Mesenteric fat pad (tissue), 1 donor: Measurements from ENCODE around the gene PRR3. TPM values are rescaled to one million over a fixed set of nuclear protein-coding genes. Genes with fewer than 3 reads are reported as not detected.

ENCODE experiments used
- DNase-seq: peaks from one replicate; pipeline ENCODE4 v3.0.0-alpha.2; 2020; ENCODE audit warnings: low spot score
- microRNA-seq: library from miRNA; unstranded; fragments of <30 nt; microRNA quantifications from one replicate; pipeline ENCODE4 v1.2.0, GENCODE V29; 2020; ENCODE audit warnings: borderline number of aligned reads
- total RNA-seq: library from RNA; stranded (reverse); fragmentation: NEBNext Ultra II Directional; extraction: Animal tissue kit (Norgen Biotek cat#: 25700); gene quantifications from one replicate; pipeline ENCODE4 v1.2.1, GENCODE V29; 2021
- donor health status: DM: yes; HTN: yes; CAD: no.

Gene PRR3
- total RNA-seq, 1 donor from 2014 or later: 9.2 TPM

DNA sequence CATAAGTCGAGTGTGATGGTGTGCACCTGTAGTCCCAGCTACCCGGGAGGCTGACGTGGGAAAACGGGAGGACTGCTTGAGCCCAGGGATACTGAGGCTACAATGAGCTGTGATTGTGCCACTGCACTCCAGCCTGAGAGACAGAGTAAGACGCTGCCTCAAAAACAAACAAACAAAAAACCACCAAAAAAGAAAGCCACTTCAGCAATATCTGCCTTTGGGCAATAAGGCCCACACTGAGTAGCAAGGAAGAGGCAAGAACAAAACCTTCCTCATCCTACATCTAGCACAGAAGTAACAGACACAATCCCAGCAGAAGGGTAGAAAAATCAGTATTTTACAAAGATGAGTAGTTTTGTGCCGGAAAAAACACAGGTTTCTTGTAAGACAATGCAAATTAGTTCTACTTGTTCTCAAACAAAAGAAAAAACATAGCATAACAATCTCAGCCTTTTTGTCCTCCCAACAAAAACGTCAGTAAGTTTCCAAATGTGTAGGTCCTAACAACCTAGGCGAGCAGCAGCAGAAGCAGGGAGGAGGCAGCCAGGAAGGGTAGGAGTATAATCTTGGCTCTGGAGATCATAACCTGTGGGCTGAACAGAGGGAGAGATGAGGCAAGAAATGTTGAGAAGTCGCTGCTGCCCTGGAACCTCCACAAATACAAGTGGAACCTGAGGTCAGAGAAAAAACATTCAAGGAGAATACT, 54.2 kb downstream of the PRR3 start:
- no peak for DNase-seq

- DNase-seq: no peak
Observed at GRCh38 chr6:30611856-30612194, 54.7 kb downstream of the PRR3 start.

- DNase-seq: no peak
Observed at GRCh38 chr6:30612213-30612612, 55.1 kb downstream of the PRR3 start.

- DNase-seq: no peak
Observed at GRCh38 chr6:30612687-30613248, 55.7 kb downstream of the PRR3 start.

Small RNA genes within 50 kb of the gene (microRNA-seq; reads per million reads assigned to microRNA genes)
- 29.8 reads per million, percentile 28 among the genes with 10 or more reads in this experiment for gene MIR877

Other genes starting within 250 kb of the PRR3 start
- 10.4 TPM for gene TRIM39, start 230.4 kb upstream of the PRR3 start, total RNA-seq
- 22.8 TPM for gene RPP21, start 212.1 kb upstream of the PRR3 start, total RNA-seq
- gene HLA-E, start 67.8 kb upstream of the PRR3 start, total RNA-seq: 450 TPM
- 65.8 TPM for gene GNL1, start 806 bp upstream of the PRR3 start, total RNA-seq
- gene ABCF1, start 14.1 kb downstream of the PRR3 start, total RNA-seq: 59.2 TPM
- 49.1 TPM for gene PPP1R10, start 59.9 kb downstream of the PRR3 start, total RNA-seq
- gene MRPS18B, start 60.5 kb downstream of the PRR3 start, total RNA-seq: 44.4 TPM
- 8.4 TPM for gene ATAT1, start 69.6 kb downstream of the PRR3 start, total RNA-seq
- 12.4 TPM for gene C6orf136, start 89.8 kb downstream of the PRR3 start, total RNA-seq
- 27.2 TPM for gene DHX16, start 115.7 kb downstream of the PRR3 start, total RNA-seq
- gene PPP1R18, start 129.3 kb downstream of the PRR3 start, total RNA-seq: 87.0 TPM
- gene NRM, start 133.7 kb downstream of the PRR3 start, total RNA-seq: 7.3 TPM
- gene MDC1, start 160.0 kb downstream of the PRR3 start, total RNA-seq: 19.8 TPM
- 452 TPM for gene TUBB, start 163.1 kb downstream of the PRR3 start, total RNA-seq
- 190 TPM for gene FLOT1, start 185.4 kb downstream of the PRR3 start, total RNA-seq
- 146 TPM for gene IER3, start 187.3 kb downstream of the PRR3 start, total RNA-seq